ENCODE data around the gene HIVEP3. TPM values are rescaled to one million over a fixed set of nuclear protein-coding genes. Genes with fewer than 3 reads are reported as not detected.

Gene HIVEP3
- polyA plus RNA-seq, 1 of the 3 experiments (the other 2 are of a cell fraction): 6.4 TPM

- ChIA-PET POLR2A (no interaction called here), CTCF (interaction anchor here (2.6 kb wide), 1 partner anchor 176 kb away, joined by 8 read pairs; no protein-coding TSS in a partner anchor)
- H4K20me1 ChIP-seq (ENCODE audit: insufficient read depth): no peaks in the 10 kb centered on the region
- no peaks in the 10 kb centered on the region for H3K79me2 ChIP-seq (ENCODE audit: insufficient read depth)
- 77% methylated on average over 11 of the region's 11 CpGs for WGBS (ENCODE audit: low lambda C conversion rate)
- H3K9ac ChIP-seq: no peak overlapping the region
- no peak overlapping the region for H3K4me2 ChIP-seq
- H3F3A ChIP-seq (replicated peaks; ENCODE audit: insufficient read depth): no peaks in the 10 kb centered on the region
- DNase-seq: no peak
- no peaks in the 10 kb centered on the region for H3K27me3 ChIP-seq (ENCODE audit: insufficient read depth)
- H2AFZ ChIP-seq (ENCODE audit: low read depth): no peak overlapping the region
- H3K27ac ChIP-seq (ENCODE audit: low read depth in 2 of 2, low read length in 1 of 2): no peak overlapping the region
- H3K36me3 ChIP-seq (replicated peaks in 1 of 2; ENCODE audit: control insufficient read depth in 1 of 2, insufficient read depth in 2 of 2, low read length in 1 of 2): no peaks in the 10 kb centered on the region
- H3K9me2 ChIP-seq: no peaks in the 10 kb centered on the region
- H3K4me3 ChIP-seq (ENCODE audit: low read depth in 2 of 2, low read length in 1 of 2): no peak overlapping the region
- TF ChIP-seq GABPA (IDR thresholded peaks at IDR 0.05; ENCODE audit: low read depth) (no peak), RAD21 (IDR thresholded peaks at IDR 0.05; ENCODE audit: low read length) (no peak), NFIC (IDR thresholded peaks at IDR 0.05; ENCODE audit: borderline replicate concordance) (no peak), POLR2AphosphoS5 (IDR thresholded peaks at IDR 0.05; ENCODE audit: low read depth, low read length) (no peak), TEAD4 (IDR thresholded peaks at IDR 0.05; ENCODE audit: borderline replicate concordance, insufficient read depth) (no peak), MXI1 (IDR thresholded peaks at IDR 0.05; ENCODE audit: low read depth, low read length) (no peak), RCOR1 (IDR thresholded peaks at IDR 0.05; ENCODE audit: low read length) (no peak), MEF2A (IDR thresholded peaks at IDR 0.05; ENCODE audit: borderline replicate concordance, low read depth) (no peak), EZH2phosphoT487 (IDR thresholded peaks at IDR 0.05; ENCODE audit: borderline replicate concordance, low read depth) (no peak), FOXM1 (IDR thresholded peaks at IDR 0.05; ENCODE audit: low read depth) (no peak), FOXJ3 (CRISPR knock-in tag; IDR thresholded peaks at IDR 0.05) (no peak), CHD2 (IDR thresholded peaks at IDR 0.05; ENCODE audit: low read length, partially characterized antibody) (no peak)
- TF ChIP-seq, protein P1, sequence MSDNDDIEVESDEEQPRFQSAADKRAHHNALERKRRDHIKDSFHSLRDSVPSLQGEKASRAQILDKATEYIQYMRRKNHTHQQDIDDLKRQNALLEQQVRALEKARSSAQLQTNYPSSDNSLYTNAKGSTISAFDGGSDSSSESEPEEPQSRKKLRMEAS (IDR thresholded peaks at IDR 0.05; ENCODE audit: low read depth): no peak
- TF ChIP-seq, protein P2, sequence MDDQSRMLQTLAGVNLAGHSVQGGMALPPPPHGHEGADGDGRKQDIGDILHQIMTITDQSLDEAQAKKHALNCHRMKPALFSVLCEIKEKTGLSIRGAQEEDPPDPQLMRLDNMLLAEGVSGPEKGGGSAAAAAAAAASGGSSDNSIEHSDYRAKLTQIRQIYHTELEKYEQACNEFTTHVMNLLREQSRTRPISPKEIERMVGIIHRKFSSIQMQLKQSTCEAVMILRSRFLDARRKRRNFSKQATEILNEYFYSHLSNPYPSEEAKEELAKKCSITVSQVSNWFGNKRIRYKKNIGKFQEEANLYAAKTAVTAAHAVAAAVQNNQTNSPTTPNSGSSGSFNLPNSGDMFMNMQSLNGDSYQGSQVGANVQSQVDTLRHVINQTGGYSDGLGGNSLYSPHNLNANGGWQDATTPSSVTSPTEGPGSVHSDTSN (IDR thresholded peaks at IDR 0.05): no peak
- H3K9me3 ChIP-seq: no peaks in the 10 kb centered on the region
- peaks cover 0 to 9% of the 10 kb centered on the region in 2 experiments; a peak in 1 of 4 replicates for H3K4me1 ChIP-seq (ENCODE audit: control insufficient read depth in 1 of 2, insufficient read depth in 2 of 2, low read depth in 1 of 2, low read length in 1 of 2)
These were observed 168.6 kb downstream of the HIVEP3 start for GRCh38 chr1:41749991-41750745.

DNA sequence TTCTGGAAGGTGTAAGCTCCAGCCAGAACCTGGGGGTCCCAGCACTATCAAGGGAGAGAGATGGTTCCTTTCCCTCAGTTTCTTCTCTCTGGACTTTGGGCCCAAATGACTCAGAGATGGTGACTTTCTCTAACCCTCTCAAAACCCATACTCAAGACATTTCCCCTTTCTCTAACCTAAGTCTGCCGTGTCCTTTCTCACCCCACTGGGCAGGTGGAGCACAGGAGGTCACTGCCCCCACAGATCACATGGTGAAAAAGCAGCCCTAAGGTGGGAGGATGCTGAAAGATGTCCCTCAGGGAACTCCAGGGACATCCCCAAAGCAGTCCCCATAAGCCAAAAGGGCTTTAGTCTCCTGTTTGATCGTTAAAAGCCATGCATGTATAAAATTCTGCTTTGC, 173.7 kb downstream of the HIVEP3 start:
- Histone ChIP-seq H2AFZ (ENCODE audit: low read depth) (no peak overlapping the region), H3F3A (replicated peaks; ENCODE audit: insufficient read depth) (no peaks in the 10 kb centered on the region), H3K4me3 (ENCODE audit: low read depth in 2 of 2, low read length in 1 of 2) (no peak overlapping the region), H4K20me1 (ENCODE audit: insufficient read depth) (no peaks in the 10 kb centered on the region), H3K4me1 (ENCODE audit: control insufficient read depth in 1 of 2, insufficient read depth in 2 of 2, low read depth in 1 of 2, low read length in 1 of 2) (peaks cover 0 to 14% of the 10 kb centered on the region in 2 experiments; a peak in 1 of 4 replicates), H3K36me3 (replicated peaks in 1 of 2; ENCODE audit: control insufficient read depth in 1 of 2, insufficient read depth in 2 of 2, low read length in 1 of 2) (no peaks in the 10 kb centered on the region), H3K9me2 (no peaks in the 10 kb centered on the region), H3K9ac (no peak overlapping the region), H3K27ac (ENCODE audit: low read depth in 2 of 2, low read length in 1 of 2) (no peak overlapping the region), H3K4me2 (no peak overlapping the region), H3K79me2 (ENCODE audit: insufficient read depth) (no peaks in the 10 kb centered on the region), H3K27me3 (ENCODE audit: insufficient read depth) (no peaks in the 10 kb centered on the region), H3K9me3 (no peaks in the 10 kb centered on the region)
- TF ChIP-seq TEAD4 (IDR thresholded peaks at IDR 0.05; ENCODE audit: borderline replicate concordance, insufficient read depth) (no peak), REST (IDR thresholded peaks at IDR 0.05; ENCODE audit: low read depth, low read length) (no peak), RAD21 (IDR thresholded peaks at IDR 0.05; ENCODE audit: low read length) (no peak), NFIC (IDR thresholded peaks at IDR 0.05; ENCODE audit: borderline replicate concordance) (no peak), GATA2 (CRISPR knock-in tag; IDR thresholded peaks at IDR 0.05) (no peak), JUND (IDR thresholded peaks at IDR 0.05) (no peak), RFX5 (IDR thresholded peaks at IDR 0.05; ENCODE audit: low read length) (no peak), POLR2AphosphoS5 (IDR thresholded peaks at IDR 0.05; ENCODE audit: low read depth, low read length) (no peak), FOXJ3 (CRISPR knock-in tag; IDR thresholded peaks at IDR 0.05) (no peak), SMC3 (IDR thresholded peaks at IDR 0.05; ENCODE audit: low read depth, low read length) (no peak), MEF2A (IDR thresholded peaks at IDR 0.05; ENCODE audit: borderline replicate concordance, low read depth) (no peak)
- TF ChIP-seq, protein P3, sequence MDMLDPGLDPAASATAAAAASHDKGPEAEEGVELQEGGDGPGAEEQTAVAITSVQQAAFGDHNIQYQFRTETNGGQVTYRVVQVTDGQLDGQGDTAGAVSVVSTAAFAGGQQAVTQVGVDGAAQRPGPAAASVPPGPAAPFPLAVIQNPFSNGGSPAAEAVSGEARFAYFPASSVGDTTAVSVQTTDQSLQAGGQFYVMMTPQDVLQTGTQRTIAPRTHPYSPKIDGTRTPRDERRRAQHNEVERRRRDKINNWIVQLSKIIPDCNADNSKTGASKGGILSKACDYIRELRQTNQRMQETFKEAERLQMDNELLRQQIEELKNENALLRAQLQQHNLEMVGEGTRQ (IDR thresholded peaks at IDR 0.05; ENCODE audit: borderline replicate concordance, low read depth, low read length): no peak
- TF ChIP-seq, protein P1 (IDR thresholded peaks at IDR 0.05; ENCODE audit: low read depth): no peak
- POLR2A ChIA-PET: no interaction called here
- CTCF ChIA-PET: no interaction called here
- no peak for DNase-seq
- 84% methylated on average over 2 of the region's 2 CpGs for WGBS (ENCODE audit: low lambda C conversion rate)
